ENCODE results near the gene GRXCR1.

DNA sequence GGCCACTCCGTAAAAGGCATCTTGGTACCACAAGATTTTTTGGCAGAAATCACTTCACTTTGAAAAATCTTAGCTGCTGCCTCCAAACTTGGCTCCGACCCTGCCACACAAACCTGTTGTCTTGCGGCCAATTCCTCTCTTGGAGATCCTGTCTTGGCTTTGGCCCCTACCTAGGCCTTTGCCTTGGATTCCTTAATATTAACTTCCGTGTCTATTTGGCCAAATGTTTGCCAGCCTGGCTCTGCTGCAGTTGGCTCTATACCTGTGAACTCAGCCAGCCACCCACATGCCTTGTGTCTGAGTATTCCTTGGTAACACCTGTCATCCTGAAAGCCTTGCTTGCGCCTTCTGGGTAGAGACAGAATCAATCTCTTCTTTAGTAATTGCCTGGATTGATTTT is 12.5 kb downstream of the GRXCR1 start:
- TF ChIP-seq POLR2AphosphoS5 (IDR thresholded peaks at IDR 0.05; ENCODE audit: low read depth, low read length) (no peak), SPI1 (IDR thresholded peaks at IDR 0.05; ENCODE audit: low read depth, low read length) (no peak)

Data from GM12891 (cell line).